HEK293 (cell line): ENCODE data around the gene PCDHB9.
"Not testable (repeated sequence)": the region's sequence is repeated elsewhere in the genome, so short reads cannot be mapped to it uniquely, and the experiment has no call there.

Experiments
- BCL11A ChIP-seq: fragments of 450-650 bp; formaldehyde crosslinking; IDR thresholded peaks from 2 replicates; pipeline ENCODE4 v1.5.1; 2016; ENCODE audit warnings: low read depth, missing biosample characterization, missing genetic modification characterization
- ZBTB7A ChIP-seq: fragments of 450-650 bp; formaldehyde crosslinking; IDR thresholded peaks from 2 replicates; pipeline ENCODE4 v1.5.1; 2016; ENCODE audit warnings: low read depth, missing biosample characterization, missing genetic modification characterization
- ZNF133 ChIP-seq: fragments of 450-650 bp; formaldehyde crosslinking; IDR thresholded peaks from 2 replicates; pipeline ENCODE4 v1.5.1; 2016; ENCODE audit warnings: missing biosample characterization, missing genetic modification characterization
- ZNF239 ChIP-seq: fragments of 450-650 bp; formaldehyde crosslinking; IDR thresholded peaks from 2 replicates; pipeline ENCODE4 v1.5.1; 2016; ENCODE audit warnings: missing biosample characterization, missing genetic modification characterization
- ZNF292 ChIP-seq: fragments of 450-650 bp; formaldehyde crosslinking; IDR thresholded peaks from 2 replicates; pipeline ENCODE4 v1.5.1; 2016; ENCODE audit warnings: low read depth, missing biosample characterization, missing genetic modification characterization, borderline replicate concordance
- ZNF48 ChIP-seq: fragments of 450-650 bp; formaldehyde crosslinking; IDR thresholded peaks from 2 replicates; pipeline ENCODE4 v1.5.1; 2016; ENCODE audit warnings: missing biosample characterization, missing genetic modification characterization
- ZNF530 ChIP-seq: fragments of 450-650 bp; formaldehyde crosslinking; IDR thresholded peaks from 2 replicates; pipeline ENCODE4 v1.5.1; 2016; ENCODE audit warnings: low read depth, missing biosample characterization, missing genetic modification characterization
- ZNF549 ChIP-seq: fragments of 450-650 bp; IDR thresholded peaks from 2 replicates; pipeline ENCODE4 v1.5.1; 2018; ENCODE audit warnings: missing biosample characterization, missing genetic modification characterization, mild to moderate bottlenecking, inconsistent platforms, moderate library complexity
- ZNF560 ChIP-seq: fragments of 450-650 bp; formaldehyde crosslinking; IDR thresholded peaks from 2 replicates; pipeline ENCODE4 v1.5.1; 2017; ENCODE audit warnings: missing biosample characterization, missing genetic modification characterization, borderline replicate concordance
- ZNF664 ChIP-seq: fragments of 450-650 bp; formaldehyde crosslinking; IDR thresholded peaks from 2 replicates; pipeline ENCODE4 v1.5.1; 2016; ENCODE audit warnings: missing biosample characterization, missing genetic modification characterization
- TF ChIP-seq, protein P1 (sequence below): fragments of 450-650 bp; formaldehyde crosslinking; IDR thresholded peaks from 2 replicates; pipeline ENCODE4 v1.5.1; 2016; ENCODE audit warnings: missing biosample characterization, missing genetic modification characterization
- TF ChIP-seq, protein P2 (sequence below): fragments of 450-650 bp; formaldehyde crosslinking; IDR thresholded peaks from 2 replicates; pipeline ENCODE4 v1.5.1; 2016; ENCODE audit warnings: missing biosample characterization, missing genetic modification characterization
- TF ChIP-seq, protein P3 (sequence below): fragments of 450-650 bp; formaldehyde crosslinking; conservative IDR thresholded peaks from 2 replicates; pipeline ENCODE4 v1.5.1; 2016; ENCODE audit warnings: low read depth, missing biosample characterization, missing genetic modification characterization
- TF ChIP-seq, protein P4 (sequence below): fragments of 450-650 bp; formaldehyde crosslinking; IDR thresholded peaks from 2 replicates; pipeline ENCODE4 v1.5.1; 2017; ENCODE audit warnings: missing biosample characterization, missing genetic modification characterization

DNA sequence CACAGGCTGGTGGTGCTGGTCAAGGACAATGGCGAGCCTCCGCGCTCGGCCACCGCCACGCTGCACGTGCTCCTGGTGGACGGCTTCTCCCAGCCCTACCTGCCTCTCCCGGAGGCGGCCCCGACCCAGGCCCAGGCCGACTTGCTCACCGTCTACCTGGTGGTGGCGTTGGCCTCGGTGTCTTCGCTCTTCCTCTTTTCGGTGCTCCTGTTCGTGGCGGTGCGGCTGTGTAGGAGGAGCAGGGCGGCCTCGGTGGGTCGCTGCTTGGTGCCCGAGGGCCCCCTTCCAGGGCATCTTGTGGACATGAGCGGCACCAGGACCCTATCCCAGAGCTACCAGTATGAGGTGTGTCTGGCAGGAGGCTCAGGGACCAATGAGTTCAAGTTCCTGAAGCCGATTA is 29.1 kb downstream of the PCDHB9 start:
- TF ChIP-seq, protein P1, sequence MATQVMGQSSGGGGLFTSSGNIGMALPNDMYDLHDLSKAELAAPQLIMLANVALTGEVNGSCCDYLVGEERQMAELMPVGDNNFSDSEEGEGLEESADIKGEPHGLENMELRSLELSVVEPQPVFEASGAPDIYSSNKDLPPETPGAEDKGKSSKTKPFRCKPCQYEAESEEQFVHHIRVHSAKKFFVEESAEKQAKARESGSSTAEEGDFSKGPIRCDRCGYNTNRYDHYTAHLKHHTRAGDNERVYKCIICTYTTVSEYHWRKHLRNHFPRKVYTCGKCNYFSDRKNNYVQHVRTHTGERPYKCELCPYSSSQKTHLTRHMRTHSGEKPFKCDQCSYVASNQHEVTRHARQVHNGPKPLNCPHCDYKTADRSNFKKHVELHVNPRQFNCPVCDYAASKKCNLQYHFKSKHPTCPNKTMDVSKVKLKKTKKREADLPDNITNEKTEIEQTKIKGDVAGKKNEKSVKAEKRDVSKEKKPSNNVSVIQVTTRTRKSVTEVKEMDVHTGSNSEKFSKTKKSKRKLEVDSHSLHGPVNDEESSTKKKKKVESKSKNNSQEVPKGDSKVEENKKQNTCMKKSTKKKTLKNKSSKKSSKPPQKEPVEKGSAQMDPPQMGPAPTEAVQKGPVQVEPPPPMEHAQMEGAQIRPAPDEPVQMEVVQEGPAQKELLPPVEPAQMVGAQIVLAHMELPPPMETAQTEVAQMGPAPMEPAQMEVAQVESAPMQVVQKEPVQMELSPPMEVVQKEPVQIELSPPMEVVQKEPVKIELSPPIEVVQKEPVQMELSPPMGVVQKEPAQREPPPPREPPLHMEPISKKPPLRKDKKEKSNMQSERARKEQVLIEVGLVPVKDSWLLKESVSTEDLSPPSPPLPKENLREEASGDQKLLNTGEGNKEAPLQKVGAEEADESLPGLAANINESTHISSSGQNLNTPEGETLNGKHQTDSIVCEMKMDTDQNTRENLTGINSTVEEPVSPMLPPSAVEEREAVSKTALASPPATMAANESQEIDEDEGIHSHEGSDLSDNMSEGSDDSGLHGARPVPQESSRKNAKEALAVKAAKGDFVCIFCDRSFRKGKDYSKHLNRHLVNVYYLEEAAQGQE (tag by site-specific recombination) = not testable (repeated sequence)
- not testable (repeated sequence) for TF ChIP-seq ZNF560 (tag by site-specific recombination); ZNF664 (tag by site-specific recombination); BCL11A; ZNF133 (tag by site-specific recombination); ZNF292; ZNF239 (tag by site-specific recombination); ZBTB7A (tag by site-specific recombination); ZNF549 (tag by site-specific recombination); ZNF48; ZNF530
- TF ChIP-seq, protein P2, sequence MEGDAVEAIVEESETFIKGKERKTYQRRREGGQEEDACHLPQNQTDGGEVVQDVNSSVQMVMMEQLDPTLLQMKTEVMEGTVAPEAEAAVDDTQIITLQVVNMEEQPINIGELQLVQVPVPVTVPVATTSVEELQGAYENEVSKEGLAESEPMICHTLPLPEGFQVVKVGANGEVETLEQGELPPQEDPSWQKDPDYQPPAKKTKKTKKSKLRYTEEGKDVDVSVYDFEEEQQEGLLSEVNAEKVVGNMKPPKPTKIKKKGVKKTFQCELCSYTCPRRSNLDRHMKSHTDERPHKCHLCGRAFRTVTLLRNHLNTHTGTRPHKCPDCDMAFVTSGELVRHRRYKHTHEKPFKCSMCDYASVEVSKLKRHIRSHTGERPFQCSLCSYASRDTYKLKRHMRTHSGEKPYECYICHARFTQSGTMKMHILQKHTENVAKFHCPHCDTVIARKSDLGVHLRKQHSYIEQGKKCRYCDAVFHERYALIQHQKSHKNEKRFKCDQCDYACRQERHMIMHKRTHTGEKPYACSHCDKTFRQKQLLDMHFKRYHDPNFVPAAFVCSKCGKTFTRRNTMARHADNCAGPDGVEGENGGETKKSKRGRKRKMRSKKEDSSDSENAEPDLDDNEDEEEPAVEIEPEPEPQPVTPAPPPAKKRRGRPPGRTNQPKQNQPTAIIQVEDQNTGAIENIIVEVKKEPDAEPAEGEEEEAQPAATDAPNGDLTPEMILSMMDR = not testable (repeated sequence)
- TF ChIP-seq, protein P3, sequence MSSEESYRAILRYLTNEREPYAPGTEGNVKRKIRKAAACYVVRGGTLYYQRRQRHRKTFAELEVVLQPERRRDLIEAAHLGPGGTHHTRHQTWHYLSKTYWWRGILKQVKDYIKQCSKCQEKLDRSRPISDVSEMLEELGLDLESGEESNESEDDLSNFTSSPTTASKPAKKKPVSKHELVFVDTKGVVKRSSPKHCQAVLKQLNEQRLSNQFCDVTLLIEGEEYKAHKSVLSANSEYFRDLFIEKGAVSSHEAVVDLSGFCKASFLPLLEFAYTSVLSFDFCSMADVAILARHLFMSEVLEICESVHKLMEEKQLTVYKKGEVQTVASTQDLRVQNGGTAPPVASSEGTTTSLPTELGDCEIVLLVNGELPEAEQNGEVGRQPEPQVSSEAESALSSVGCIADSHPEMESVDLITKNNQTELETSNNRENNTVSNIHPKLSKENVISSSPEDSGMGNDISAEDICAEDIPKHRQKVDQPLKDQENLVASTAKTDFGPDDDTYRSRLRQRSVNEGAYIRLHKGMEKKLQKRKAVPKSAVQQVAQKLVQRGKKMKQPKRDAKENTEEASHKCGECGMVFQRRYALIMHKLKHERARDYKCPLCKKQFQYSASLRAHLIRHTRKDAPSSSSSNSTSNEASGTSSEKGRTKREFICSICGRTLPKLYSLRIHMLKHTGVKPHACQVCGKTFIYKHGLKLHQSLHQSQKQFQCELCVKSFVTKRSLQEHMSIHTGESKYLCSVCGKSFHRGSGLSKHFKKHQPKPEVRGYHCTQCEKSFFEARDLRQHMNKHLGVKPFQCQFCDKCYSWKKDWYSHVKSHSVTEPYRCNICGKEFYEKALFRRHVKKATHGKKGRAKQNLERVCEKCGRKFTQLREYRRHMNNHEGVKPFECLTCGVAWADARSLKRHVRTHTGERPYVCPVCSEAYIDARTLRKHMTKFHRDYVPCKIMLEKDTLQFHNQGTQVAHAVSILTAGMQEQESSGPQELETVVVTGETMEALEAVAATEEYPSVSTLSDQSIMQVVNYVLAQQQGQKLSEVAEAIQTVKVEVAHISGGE (tag by site-specific recombination) = not testable (repeated sequence)
- TF ChIP-seq, protein P4, sequence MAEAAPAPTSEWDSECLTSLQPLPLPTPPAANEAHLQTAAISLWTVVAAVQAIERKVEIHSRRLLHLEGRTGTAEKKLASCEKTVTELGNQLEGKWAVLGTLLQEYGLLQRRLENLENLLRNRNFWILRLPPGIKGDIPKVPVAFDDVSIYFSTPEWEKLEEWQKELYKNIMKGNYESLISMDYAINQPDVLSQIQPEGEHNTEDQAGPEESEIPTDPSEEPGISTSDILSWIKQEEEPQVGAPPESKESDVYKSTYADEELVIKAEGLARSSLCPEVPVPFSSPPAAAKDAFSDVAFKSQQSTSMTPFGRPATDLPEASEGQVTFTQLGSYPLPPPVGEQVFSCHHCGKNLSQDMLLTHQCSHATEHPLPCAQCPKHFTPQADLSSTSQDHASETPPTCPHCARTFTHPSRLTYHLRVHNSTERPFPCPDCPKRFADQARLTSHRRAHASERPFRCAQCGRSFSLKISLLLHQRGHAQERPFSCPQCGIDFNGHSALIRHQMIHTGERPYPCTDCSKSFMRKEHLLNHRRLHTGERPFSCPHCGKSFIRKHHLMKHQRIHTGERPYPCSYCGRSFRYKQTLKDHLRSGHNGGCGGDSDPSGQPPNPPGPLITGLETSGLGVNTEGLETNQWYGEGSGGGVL (tag by site-specific recombination) = not testable (repeated sequence)
